Midbrain (tissue), 1 donor: Measurements from ENCODE around the gene DRC7.
"Not testable (repeated sequence)": the region's sequence is repeated elsewhere in the genome, so short reads cannot be mapped to it uniquely, and the experiment has no call there.

Experiments used
- DNase-seq: peaks from one replicate; lab custom pipeline; 2025; lab: John Stamatoyannopoulos, UW

DRC7 gene

DNA sequence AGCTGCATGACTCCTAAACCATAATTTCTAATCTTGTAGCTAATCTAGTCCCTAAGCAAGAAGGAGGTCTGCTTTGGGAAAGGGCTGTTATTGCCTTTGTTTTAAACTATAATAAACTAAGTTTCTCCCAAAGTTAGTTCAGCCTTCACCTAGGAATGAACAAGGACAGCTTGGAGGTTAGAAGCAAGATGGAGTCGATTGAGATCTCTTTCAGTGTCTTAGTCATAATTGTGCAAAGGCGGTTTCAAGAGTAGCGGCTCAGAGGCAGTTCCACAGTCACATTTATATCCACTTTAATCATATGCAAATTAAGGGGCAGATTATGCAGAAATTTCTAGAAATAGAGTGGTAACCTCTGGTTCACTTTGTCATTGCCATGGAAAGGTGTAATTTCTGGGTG lies 17.4 kb downstream of the DRC7 start:
- DNase-seq: no peak

DNA sequence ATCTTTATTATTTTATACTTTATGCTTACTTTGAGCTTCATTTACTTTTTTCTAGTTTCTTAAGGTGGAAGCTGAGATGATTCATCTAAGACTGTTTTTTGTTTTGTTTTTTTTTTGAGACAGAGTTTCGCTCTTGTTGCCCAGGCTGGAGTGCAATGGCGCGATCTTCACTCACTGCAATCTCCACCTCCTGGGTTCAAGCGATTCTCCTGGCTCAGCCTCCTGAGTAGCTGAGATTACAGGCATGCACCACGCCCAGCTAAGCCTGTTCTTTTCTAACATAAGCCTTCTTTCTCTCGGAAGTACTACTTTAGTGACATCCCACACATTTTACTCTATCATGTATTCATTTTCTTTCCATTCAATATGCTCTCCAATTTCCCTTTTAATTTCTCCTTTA lies 18.0 kb downstream of the DRC7 start:
- DNase-seq: not testable (repeated sequence)

DNA sequence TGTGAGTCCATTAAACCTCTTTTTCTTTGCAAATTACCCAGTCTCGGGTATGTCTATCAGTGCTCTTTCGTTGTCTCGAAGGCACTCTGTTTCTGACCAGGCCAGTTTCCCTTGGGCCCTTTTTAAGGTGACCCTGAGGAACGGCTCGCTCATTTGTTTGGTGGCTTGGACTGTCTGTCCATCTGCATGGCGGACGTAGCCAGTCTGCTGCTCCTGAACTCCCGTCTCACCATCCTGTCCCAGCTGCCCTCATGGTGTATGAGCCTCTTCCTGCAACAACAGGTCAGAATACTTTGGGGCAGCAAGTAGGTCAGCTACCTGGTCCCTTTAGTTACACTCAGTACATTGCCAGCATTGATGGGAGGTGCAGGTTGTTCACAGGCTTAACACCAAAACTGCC lies 19.0 kb downstream of the DRC7 start:
- DNase-seq: no peak

DNA sequence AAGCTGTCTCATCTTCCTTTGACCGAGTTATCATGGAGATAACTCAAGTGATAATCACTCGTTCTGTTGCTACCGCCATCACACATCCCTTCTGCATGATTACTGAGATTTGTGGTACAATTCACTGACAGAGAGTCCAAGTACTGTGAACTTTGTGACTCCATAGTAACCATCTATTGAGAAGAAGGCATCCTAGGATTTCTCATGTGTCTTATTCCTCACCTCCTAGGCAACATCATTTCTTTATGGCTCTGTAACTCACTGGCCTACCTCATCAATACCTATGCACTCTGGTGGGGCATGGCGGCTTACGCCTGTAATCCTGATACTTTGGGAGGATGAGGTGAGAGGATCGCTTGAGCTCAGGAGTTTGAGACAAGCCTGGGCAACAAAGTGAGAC lies 19.4 kb downstream of the DRC7 start:
- no peak for DNase-seq

DNA sequence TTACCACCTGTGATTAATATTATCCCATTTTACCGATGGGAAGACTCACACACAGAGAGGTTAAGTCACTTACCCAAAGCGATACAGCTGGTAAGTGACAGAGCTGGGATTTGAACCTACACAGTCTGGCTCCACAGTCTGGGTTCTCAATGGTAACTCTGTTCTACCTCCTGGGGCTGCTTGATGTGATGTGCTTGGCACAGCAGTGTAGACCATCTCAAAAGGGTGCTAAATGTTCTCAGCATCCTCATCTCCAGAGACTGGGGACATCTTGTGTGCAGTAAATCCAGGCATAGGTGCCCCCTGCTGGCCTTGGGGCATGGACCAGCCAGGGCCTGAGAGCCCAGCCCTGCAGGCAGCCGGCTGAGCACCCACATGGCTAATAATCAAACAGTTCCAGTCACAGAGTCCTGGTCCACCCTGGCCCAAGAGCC lies 25.6 kb downstream of the DRC7 start:
- DNase-seq: peak; percentile 35

DNA sequence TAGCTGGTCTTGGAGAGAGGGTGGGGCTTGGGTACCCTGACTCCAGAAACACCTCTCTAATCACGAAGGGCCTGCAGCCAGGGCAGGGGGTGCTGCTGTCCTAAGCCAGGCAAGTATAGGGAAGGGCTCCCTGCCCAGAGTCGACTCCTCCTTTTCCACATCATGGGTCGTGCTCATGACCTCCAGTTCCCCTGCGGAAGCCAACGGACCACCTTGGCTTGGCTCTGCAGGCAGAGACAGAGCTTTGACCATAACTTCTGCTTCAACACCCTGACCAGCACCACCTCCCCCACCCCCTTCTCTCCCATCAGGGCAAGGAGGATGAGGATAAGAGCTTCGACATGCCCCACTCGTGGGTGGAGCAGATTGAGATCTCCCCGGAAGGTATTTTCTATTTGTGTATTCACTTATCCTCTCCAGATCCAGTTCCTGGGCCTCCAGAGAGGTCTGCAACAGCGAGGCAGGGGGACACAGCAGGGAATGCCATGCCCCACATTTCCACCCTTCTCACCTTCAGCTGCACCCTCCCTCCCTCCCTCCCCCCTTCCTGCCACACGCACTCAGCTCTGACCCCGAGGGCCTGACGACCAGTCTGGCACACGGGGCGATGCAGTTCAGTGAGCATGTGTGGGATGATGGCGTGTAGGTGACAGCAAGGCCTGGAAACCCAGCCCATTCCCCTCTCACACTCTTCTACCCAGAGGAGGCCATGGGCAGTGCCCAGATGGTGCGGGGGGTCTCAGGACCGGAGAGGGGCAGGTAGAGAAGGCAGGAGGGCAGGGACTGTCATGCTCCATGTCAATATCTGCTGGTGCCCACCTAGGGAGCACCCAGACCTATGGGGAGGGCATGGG lies 27.0 kb downstream of the DRC7 start:
- DNase-seq: no peak

DNA sequence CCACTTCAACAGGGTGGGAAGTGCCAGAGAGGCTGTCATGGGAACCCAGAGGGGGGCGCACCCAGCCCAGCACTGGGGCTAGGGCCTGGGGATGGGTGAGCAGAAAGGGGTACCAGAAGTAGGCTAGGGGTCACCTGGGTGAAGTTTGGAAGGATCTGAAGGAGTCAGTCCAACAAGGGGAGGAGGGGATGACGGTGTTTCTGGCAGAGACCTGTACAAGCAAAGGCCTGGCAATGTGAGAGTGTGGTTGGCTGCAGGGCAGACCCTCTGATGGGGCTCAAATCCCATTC lies 27.5 kb downstream of the DRC7 start:
- DNase-seq: no peak

DNA sequence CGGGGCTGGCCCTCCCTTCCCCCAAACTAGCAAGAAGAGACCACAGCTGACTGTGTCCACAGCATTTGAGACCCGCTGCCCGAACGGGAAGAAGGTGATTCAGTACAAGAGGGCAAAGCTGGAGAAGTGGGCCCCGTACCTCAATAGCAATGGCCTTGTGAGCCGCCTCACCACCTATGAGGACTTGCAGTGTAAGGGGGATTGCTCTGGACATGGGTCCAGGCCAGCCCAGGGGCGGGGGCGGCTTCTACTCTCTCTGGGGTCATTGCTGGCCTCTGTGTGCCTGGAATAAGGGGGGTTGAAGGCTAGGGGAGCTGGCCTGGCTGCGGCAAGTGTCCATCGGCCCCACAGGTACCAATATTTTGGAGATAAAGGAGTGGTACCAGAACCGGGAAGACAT lies 28.0 kb downstream of the DRC7 start:
- DNase-seq: no peak

DNA sequence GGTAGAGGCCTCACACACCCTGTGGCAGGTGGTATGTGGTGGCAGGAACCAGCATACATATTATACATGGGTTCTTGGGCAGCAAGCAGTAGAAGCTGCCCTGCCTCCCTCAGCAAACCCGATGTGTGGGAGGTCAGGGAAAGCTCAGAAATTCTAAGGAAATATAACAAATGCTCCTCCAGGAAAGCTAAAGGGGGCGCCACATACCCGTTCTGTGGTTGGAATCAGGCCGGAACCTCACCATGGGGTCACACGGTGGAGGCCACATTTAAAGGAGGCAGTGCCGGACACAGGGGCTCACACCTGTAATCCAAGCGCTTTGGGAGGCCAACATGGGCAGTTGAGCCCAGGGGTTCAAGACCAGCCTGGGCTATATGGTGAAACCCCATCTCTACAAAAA lies 28.6 kb downstream of the DRC7 start:
- no peak for DNase-seq

DNA sequence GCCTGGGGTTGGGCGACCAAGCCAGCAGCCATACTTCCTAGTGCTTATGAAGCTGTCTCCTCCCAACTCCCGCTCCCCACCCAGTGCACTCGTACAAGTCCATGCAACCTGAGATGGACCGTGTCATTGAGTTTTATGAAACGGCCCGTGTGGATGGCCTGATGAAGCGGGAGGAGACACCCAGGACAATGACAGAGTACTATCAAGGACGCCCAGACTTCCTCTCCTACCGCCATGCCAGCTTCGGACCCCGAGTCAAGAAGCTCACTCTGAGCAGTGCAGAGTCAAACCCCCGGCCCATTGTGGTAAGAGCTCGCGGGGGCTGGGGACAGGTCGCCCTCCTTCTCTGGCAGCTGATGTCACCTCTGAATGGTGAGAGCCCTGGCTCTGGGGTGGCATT lies 29.9 kb downstream of the DRC7 start:
- DNase-seq: no peak

DNA sequence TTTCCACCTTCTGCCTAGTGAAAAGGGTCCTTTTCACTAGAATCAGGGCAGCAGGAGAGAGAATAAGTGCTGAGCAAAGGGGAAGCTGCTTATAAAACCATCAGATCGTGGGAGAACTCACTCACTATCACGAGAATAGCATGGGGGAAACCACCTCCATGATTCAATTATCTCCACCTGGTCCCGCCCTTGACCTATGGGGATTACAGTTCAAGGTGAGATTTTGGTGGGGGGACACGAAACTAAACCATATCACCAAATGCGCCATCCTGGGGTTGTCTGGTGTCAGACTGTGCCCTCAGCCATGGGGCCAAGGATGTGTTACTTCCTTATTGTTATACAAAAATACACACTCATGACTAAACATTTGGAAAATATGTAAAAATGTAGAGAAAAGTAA lies 30.5 kb downstream of the DRC7 start:
- DNase-seq: no peak

DNA sequence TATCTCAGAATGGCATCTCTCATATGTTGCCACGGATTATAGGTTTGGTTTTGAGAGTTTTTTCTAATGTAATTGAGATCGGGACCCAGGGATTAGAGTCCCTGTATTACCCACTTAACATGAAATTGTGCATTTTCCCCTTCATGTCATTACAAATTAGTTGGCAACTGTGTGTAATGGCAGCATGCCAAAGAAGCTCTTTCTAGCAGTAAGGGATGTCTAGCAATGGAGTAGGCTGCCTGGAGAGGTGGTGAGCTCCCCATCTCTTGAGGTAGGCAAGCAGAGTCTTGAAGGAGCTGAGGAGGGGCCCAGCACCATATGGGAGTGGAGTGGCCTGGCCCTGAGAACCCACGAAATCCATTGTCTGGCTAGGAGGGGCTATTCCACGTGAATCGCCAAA lies 30.9 kb downstream of the DRC7 start:
- DNase-seq: no peak

DNA sequence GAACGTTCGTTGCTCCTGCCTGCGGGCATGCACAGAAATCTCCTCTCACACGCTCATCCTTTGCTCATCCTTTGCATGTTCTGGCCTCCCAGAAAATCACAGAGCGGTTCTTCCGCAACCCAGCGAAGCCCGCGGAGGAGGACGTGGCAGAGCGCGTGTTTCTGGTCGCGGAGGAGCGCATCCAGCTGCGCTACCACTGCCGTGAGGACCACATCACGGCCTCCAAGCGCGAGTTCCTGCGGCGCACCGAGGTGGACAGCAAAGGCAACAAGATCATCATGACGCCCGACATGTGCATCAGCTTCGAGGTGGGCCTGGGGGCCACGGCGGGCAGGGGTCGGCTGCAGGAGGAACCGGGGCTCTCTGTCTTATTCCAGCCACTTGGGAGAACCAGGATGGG lies 31.4 kb downstream of the DRC7 start:
- no peak for DNase-seq

DNA sequence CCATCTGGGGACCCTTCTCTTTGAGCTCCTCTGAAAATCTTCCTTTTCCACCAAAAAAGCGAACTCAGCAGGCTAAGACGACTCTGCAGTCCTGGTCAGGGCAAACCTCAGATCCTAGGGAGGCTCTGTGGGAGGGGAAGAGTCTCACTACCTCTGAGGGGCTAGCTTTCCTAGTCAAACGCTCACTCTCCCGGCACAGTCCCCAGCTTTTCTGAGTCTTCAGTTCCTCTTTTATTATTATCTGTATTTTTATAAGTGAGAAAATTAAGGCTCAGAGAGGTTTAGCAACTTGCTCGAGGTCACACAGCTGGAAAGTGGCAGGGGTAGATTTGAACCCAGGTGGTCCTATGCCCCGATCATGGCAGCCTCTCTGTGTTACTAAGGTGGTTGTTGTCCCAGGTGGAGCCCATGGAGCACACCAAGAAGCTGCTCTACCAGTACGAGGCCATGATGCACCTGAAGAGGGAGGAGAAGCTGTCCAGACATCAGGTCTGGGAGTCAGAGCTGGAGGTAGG lies 31.9 kb downstream of the DRC7 start:
- DNase-seq: no peak

DNA sequence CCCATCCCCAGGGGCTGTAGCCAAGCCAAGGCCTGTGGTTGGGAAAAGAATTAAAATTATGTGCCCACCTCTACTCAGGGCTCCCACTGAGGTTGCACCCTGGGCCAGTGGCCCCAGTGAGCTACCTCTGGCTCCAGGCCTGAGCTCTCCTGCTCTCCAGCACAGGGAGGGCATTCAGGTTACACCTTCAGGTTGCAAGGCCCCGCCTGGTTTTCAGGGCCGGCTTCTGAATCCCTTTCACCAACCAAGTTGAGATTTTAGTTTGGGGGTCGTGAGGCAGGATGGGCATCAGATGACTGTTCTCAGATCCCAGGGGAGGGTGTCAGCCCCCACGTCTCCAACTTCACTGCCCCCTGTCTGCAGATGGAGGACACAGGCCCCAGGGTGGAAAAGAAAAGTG lies 33.0 kb downstream of the DRC7 start:
- DNase-seq: no peak

DNA sequence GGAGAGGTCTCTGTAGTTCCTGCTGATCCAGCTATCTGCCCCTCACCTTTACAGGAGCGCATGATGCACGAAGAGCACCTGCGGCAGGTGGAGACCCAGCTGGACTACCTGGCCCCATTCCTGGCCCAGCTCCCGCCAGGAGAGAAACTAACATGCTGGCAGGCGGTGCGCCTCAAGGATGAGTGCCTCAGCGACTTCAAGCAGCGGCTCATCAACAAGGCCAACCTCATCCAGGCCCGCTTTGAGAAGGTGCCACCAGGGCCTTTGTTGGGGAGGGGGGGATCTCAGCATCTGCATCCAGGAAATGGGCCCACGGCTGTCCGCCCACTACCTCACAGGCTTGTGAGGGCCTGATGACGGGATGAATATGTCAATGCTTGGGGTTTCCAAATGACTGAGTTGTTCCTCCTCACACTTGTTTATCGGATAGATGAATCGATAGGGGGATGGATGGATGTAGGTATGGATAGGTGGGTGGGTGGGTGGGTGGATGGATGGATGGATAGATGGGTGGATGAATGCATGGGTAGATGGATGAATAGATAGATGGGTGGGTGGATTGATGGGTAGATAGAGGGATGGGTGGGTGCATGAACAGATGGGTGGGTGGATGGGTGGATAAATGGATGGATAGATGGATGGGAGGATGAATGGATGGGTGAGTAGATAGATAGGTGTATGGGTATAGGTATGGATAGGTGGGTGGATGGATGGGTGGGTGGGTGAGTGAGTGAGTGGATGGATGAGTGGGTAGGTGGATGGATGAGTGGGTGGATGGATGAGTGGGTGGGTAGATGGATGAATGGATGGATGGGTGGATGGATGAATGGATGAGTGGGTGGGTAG lies 34.0 kb downstream of the DRC7 start:
- no peak for DNase-seq

DNA sequence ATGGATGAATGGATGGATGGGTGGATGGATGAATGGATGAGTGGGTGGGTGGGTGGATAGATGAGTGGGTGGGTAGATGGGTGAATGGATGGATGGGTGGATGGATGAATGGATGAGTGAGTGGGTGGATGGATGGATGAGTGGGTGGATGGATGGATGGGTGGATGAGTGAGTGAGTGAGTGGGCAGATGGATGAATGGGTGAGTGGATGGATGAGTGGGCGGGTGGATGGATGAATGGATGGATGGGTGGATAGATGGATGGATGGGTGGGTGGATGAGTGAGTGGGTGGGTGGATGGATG lies 34.5 kb downstream of the DRC7 start:
- no peak for DNase-seq

DNA sequence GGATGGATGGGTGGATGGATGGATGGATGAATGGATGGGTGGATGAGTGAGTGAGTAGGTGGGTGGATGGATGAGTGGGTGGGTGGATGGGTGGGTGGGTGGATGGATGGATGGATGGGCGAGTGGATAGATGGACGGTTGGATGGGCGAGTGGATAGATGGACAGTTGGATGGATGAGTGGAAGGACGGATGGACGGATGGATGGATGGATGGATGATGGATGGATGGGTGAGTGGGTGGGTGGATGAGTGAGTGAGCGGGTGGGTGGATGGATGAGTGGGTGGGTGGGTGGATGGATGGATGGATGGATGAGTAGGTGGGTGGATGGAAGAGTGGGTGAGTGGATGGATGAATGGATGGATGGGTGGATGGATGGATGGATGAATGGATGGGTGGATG lies 35.2 kb downstream of the DRC7 start:
- not testable (repeated sequence) for DNase-seq

DNA sequence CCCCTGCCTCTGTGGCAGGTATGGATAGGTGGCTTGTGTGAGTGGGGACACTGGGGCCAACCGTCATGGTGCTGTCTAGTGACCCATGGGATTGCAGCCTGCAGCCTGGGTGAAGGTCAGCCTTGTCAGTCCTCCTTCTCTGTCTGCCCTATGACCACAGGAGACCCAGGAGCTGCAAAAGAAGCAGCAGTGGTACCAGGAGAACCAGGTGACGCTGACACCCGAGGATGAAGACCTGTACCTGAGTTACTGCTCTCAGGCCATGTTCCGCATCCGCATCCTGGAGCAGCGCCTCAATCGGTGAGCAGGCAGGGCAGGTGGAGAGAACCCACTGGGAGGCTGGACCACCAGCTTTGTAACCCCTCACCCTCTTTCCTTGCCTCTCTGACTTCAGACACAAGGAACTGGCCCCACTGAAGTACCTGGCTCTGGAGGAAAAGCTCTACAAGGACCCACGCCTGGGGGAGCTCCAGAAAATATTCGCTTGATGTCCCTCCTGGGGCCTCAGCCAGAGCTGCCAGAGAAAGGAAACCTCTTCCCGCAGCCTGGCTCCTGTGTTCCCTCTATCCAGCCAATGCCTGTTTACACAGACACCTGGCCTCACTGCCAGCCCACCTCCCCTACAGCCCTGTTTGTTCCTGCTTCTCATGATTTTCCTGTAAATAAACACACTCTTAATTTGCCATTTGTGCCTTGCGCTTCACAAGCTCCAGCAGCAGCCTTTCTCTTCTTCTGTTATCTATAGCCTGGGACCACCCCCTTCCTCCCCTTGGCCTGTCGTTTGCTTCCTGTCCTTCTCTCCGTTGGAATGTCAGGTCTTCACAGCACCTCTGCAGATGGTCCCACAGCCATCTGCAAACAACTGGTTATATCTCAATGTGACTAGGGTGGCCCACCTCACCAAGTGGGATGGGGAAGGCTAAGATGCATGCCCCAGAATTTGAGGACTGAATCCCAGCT lies 36.4 kb downstream of the DRC7 start:
- no peak for DNase-seq

DNA sequence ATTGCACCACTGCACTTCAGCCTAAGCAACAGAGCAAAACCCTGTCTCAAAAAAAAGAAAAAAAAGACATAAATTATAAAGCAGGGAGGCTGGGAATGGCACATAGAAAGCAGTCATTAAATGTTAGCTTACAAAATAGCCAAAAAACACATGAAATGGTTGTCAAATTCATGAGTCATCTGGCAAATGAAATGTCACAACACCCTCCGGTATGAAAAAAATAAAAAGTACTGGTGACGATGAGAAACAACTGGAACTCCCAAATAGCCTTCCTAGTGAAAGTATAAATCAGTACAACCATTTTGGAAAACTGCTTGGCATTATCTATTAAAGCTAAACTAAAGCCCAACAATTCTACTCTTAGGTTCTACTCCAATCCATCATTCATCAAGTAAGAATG lies 37.4 kb downstream of the DRC7 start:
- DNase-seq: no peak

DNA sequence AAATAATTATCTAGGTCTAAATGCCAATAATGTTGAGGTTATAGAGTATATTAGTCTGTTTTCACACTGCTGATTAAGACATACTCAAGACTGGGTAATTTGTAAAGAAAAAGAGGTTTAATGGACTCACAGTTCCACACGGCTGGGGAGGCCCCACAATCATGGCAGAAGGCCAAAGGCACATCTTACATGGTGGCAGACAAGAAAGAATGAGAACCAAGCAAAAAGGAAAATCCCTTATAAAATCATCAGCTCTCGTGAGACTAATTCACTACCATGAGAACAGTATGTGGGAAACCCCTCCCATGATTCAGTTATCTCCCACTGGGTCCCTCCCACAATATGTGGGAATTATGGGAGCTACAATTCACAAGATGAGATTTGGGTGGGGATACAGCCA lies 38.1 kb downstream of the DRC7 start:
- DNase-seq: no peak

DNA sequence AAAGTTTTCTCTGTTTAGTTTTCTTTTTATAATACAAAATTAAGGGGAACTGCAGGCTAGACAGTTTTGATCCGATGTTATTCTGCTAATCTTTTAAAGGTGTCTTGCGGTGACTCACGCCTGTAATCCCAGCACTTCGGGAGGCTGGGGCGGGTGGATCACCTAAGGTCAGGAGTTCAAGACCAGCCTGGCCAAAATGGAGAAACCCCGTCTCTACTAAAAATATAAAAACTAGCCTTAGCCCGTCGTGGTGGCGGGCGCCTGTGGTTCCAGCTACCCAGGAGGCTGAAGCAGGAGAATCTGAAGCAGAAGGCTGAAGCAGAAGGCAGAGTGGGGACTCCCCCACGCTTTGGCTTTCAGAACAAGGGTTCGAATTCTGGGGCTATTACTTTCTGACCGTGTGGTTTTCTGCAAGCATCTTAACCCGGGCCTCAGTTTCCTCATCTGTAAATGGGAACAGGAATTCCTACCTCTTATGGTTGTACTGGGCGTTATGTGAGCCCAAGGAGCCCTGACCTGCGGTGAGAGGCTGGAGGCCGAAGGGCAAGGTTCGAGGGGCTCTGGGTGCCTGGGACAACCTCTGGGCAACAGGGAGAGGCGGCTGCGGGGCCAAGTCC lies 39.8 kb downstream of the DRC7 start:
- no peak for DNase-seq
